Stimulated activated CD8-positive, alpha-beta memory T cell treated with anti-CD3 and anti-CD28 coated beads, Interleukin-4, amount 100 ng/mL, for 48 hours (primary cell): ENCODE measurements around the gene DGKK.

ENCODE experiments used
- DNase-seq: peaks from one replicate; pipeline ENCODE4 v3.0.0-alpha.2; 2020

Gene DGKK, protein sequence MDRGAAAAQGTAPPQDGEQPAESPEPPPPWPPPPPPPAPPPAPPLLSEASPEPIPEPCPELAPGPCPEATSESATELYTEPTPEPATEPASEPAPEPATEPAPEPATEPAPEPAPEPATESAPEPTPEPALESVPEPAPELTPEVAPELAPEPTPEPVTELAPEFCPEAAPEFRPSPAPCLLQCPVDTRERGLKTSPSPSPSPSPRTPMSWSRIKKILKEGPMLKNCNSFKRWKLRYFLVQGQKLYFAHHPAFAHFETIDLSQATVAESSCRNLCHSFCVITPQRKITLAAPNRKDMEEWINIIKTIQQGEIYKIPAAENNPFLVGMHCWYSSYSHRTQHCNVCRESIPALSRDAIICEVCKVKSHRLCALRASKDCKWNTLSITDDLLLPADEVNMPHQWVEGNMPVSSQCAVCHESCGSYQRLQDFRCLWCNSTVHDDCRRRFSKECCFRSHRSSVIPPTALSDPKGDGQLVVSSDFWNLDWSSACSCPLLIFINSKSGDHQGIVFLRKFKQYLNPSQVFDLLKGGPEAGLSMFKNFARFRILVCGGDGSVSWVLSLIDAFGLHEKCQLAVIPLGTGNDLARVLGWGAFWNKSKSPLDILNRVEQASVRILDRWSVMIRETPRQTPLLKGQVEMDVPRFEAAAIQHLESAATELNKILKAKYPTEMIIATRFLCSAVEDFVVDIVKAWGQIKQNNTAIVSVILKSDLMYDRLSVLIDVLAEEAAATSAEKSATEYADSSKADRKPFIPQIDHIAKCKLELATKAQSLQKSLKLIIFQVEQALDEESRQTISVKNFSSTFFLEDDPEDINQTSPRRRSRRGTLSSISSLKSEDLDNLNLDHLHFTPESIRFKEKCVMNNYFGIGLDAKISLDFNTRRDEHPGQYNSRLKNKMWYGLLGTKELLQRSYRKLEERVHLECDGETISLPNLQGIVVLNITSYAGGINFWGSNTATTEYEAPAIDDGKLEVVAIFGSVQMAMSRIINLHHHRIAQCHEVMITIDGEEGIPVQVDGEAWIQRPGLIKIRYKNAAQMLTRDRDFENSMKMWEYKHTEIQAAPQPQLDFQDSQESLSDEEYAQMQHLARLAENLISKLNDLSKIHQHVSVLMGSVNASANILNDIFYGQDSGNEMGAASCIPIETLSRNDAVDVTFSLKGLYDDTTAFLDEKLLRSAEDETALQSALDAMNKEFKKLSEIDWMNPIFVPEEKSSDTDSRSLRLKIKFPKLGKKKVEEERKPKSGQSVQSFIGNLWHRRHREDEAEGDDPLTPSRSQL

DNA sequence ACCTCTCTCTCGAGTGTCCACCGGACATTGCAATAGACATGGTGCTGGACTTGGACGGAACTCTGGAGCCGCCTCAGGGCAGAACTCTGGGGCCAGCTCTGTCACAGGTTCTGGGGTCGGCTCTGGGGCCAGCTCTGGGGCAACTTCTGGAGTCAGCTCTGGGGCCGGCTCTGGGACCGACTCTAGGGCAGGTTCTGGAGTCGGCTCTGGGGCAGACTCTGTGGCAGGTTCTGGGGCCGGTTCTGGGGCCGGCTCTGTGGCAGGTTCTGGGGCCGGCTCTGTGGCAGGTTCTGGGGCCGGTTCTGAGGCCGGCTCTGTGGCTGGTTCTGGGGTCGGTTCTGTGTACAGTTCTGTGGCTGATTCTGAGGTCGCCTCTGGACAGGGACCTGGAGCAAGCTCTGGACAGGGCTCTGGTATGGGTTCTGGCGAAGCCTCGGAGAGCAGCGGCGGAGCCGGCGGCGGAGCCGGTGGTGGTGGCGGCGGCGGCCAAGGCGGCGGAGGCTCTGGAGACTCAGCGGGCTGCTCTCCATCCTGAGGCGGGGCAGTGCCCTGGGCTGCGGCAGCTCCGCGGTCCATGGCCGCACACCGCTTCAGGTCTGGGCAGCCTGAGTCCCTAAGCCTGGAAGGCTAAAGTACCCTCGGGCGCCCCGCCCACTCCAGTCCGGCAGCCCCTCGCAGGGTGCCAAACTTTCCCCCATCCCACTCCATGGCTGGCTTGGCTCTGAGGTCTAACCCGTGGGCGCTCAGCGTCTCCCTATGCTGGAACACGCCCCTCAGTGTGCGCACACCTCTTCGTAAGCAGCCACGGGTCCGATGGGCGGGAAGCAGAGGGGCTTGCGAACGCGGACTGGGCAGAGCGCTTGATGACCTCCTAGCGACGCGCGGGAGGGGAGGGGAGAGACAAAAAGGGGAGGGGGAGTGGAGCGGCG lies at the start of gene DGKK:
DGKK (minus strand) TSS at position 723 of the 929 bp plus-strand sequence; CDS start at position 576, 147 bp downstream.
- no peak for DNase-seq

DNA sequence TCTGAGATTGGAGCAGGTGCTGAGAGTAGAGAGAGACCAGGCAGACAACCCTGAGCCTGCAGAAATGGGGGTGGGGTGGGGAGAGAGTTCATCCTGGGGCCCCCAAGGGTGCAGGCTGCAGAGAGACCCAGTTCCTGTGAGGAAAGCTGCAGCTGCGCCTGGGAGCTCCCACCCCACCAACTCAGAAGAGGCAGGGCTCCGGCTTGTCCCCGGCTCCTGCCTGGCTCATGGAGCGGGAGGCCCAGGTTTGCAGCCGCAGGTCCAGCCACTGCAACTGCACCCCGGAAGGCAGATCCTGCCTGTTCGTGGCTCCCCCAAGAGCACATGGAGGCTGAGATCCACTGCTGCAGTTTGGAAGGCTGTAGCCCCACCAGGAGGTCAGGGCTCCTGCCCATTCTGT lies 44.2 kb upstream of the DGKK start:
- DNase-seq: no peak

GRCh38 chrX:50497114-50497513 lies 26.5 kb upstream of the DGKK start:
- no peak for DNase-seq

DNA sequence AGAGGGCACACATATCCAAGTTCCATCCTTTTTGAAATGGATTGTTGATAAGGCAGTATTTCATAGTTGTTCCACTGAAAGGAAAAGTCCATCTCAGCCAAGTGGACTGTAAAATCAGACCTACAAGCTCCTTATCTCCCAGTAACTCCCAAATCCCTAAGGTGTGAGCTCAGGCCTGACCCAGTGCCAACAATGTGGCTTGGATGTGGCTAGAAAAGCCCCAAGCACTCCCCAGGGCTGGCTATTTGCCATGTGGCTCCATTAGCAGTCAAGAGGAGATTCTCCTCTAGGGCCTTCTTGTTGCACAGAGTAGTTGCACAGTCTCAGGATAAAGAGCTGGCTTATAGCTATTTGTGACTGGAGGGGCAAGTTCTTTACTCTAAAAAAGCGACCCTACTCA lies 25.0 kb upstream of the DGKK start:
- no peak for DNase-seq

DNA sequence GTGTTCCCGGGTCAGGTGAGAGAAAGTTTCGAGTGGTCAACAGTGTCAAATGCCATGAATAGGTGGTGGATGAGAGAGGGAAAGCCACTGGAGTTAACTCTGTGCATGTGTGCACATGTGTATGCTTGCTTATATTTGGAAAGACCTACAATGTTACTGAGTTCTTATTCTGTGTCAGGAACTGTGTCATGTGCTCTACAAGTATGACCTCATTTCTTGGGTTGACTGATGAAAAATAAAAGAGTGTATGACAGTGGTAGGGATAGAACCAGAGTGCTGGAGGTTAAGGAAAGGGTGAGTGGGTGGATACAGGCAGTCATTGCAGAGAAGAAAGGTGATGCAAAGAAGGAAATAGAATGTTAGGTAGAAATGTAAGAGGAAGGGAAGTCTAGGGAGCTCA lies 22.1 kb upstream of the DGKK start:
- no peak for DNase-seq

- no peak for DNase-seq
These were observed 14.0 kb upstream of the DGKK start for GRCh38 chrX:50484662-50485061.

GRCh38 chrX:50483283-50483682 lies 12.7 kb upstream of the DGKK start:
- no peak for DNase-seq

GRCh38 chrX:50475208-50475607 lies 4.6 kb upstream of the DGKK start:
- no peak for DNase-seq

DNA sequence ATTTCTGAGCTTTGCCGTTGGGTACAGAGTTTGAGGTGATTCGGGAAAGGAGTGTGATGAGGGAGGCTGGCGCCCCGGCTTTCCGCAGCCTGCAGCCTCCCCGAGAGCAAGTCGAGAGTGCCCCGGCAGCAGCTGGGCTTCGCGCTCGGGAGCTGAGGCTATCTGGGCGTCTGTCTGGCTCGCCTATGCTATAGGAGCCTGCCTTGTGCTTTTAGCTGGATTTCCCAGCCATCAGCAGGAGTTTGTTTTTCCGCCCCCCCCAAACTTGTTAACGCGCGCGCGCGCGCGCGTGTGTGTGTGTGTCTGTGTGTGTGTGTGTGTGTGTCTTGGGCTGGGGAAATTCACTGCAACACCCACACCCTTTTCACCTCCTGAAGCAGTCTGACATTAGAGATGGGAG lies 765 bp upstream of the DGKK start:
- DNase-seq: no peak

- no peak for DNase-seq
These were observed 1.4 kb downstream of the DGKK start for GRCh38 chrX:50469206-50469605.

DNA sequence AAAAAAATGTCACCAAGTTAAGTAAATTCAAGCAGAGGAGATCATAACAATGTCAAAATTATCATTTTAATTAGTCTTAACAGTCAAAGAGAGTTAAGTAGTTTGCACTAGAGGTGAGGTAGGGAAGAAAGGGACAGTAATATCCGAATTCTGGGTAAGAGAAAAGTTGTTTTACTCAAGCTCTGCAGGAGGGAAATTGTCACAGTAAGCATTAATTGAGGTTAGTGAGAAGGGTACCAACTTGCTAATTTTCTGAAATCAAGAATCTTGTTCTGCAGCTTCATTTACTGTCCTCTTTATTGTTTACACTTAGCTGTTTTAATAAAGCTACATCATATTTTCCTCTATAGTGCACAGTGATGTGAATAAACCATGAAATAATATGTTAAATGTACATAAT lies 11.0 kb downstream of the DGKK start:
- no peak for DNase-seq

- DNase-seq: no peak
These were observed 12.1 kb downstream of the DGKK start for GRCh38 chrX:50458483-50458882.

- DNase-seq: no peak
These were observed 13.7 kb downstream of the DGKK start for GRCh38 chrX:50456712-50457484.

- DNase-seq: no peak
These were observed 17.8 kb downstream of the DGKK start for GRCh38 chrX:50452782-50453181.

- no peak for DNase-seq
These were observed 20.3 kb downstream of the DGKK start for GRCh38 chrX:50450324-50450723.

GRCh38 chrX:50448565-50448964 lies 22.1 kb downstream of the DGKK start:
- DNase-seq: no peak

GRCh38 chrX:50447535-50447934 lies 23.1 kb downstream of the DGKK start:
- no peak for DNase-seq

DNA sequence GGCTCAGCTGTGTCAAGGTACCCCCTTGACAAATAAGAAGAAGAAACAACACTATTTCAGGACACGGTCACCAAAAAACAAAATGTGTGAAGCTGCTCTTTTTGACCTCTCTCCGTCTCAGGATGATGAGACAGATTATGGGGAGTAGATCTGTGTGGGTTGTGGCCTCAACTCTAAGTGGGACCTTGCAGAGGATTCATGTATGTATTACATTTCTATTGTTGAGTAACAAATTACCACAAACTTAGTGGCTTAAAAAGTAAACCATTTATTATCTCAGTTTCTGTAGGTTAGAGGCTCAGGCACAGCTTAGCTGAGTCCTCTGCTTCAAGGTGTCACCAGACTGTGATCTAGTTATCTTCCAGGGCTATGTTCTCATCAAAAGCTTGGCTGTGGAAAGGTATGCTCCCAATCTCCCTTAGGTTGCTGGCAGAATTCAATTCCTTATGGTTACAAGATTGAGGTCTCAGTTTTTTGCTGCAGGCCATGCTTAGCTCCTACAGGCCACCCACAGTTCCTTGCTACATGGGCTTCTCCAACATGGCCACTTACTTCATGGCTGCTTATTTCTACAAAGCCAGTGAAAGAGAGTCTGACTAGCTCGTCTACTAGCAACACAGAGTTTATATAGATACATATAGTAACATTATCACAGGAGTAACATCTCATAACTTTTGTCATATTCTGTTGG lies 28.1 kb downstream of the DGKK start:
- no peak for DNase-seq

DNA sequence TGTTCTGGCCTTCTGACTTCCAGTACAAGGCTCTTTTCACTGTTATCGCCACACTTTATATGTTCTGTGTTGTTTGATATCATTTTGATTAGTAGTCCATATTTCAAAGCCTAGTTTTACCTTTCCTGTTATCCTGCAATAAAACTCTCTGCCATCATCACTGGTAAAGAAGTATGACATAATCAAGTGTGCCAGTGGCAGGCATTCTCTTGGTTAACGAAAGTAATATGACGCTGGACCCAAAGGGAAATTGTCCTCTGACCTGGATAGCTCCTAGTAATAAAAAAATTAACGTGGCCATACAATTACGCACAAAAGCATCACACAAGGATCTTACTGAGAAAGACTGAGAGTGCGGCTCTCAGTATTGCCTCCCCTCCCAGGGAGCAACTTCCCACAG lies 33.8 kb downstream of the DGKK start:
- no peak for DNase-seq

DNA sequence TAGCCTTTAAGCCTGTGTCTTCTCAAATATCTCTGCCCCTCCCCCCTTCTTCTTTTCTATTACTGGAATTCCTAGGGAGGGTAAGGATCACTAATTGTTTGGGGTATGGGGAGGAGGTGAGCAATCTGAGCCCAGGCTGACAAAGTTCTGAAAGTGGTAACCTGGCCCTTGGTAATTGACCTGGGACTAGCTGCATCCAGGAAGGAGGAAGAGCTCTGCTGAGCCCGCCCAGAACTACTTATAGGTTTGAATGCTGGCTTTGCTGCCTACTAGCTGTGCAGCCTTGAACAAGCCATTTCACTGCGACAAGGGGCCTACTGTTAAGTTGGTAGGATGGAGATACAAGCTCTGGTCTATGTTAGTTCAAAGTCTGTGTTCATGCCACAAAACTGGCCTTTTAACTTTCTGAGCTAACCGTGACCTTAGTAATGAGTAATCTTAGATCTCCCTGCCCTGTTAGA lies 37.8 kb downstream of the DGKK start:
- DNase-seq: no peak

- DNase-seq: no peak
These were observed 39.0 kb downstream of the DGKK start for GRCh38 chrX:50431623-50432022.
